H4 (cell line): ENCODE data around the gene ATP2B3. TPM values are rescaled to one million over a fixed set of nuclear protein-coding genes. Genes with fewer than 3 reads are reported as not detected.
"Not testable (repeated sequence)": the region's sequence is repeated elsewhere in the genome, so short reads cannot be mapped to it uniquely, and the experiment has no call there.

Experiments
- DNase-seq: peaks from one replicate; pipeline ENCODE4 v3.0.0-alpha.2; 2015; ENCODE audit warnings: low spot score
- total RNA-seq: library from RNA; depleted of rRNA; stranded (reverse); fragments of >200 nt; shearing (Covaris generic); gene quantifications from 2 replicates; pipeline ENCODE4 v1.2.3, GENCODE V29; 2014

ATP2B3 gene
- total RNA-seq, 1 experiment from 2014 or later = not detected

GRCh38 chrX:153593811-153594500 lies 76.5 kb downstream of the ATP2B3 start:
- no peak for DNase-seq

GRCh38 chrX:153595387-153595786 lies 77.9 kb downstream of the ATP2B3 start:
- DNase-seq = no peak

GRCh38 chrX:153595859-153596857 lies 78.7 kb downstream of the ATP2B3 start:
- DNase-seq = no peak

GRCh38 chrX:153596981-153597750 lies 79.7 kb downstream of the ATP2B3 start:
- no peak for DNase-seq

GRCh38 chrX:153598541-153599191 lies 81.2 kb downstream of the ATP2B3 start, which contains the start of gene CCNQ:
Gene CCNQ (minus strand): TSS chrX:153599139. CDS start chrX:153599073, 66 bp downstream.
- DNase-seq = no peak

- peak; percentile 74 for DNase-seq
Observed at GRCh38 chrX:153599192-153600031, 82.0 kb downstream of the ATP2B3 start.

- DNase-seq = no peak
Observed at GRCh38 chrX:153600032-153600373, 82.6 kb downstream of the ATP2B3 start.

GRCh38 chrX:153600921-153601320 lies 83.5 kb downstream of the ATP2B3 start:
- no peak for DNase-seq

- DNase-seq = no peak
Observed at GRCh38 chrX:153601511-153602110, 84.2 kb downstream of the ATP2B3 start.

- no peak for DNase-seq
Observed at GRCh38 chrX:153602601-153603000, 85.2 kb downstream of the ATP2B3 start.

- no peak for DNase-seq
Observed at GRCh38 chrX:153603131-153603656, 85.8 kb downstream of the ATP2B3 start.

GRCh38 chrX:153604666-153605380 lies 87.4 kb downstream of the ATP2B3 start:
- DNase-seq = not testable (repeated sequence)

GRCh38 chrX:153606503-153606902 lies 89.1 kb downstream of the ATP2B3 start:
- DNase-seq = no peak

- DNase-seq = no peak
Observed at GRCh38 chrX:153608376-153608775, 90.9 kb downstream of the ATP2B3 start.

- no peak for DNase-seq
Observed at GRCh38 chrX:153608806-153609205, 91.4 kb downstream of the ATP2B3 start.

GRCh38 chrX:153609917-153610835 lies 92.7 kb downstream of the ATP2B3 start:
- DNase-seq = peak; percentile 58

GRCh38 chrX:153610836-153611213 lies 93.4 kb downstream of the ATP2B3 start:
- DNase-seq = no peak
